ENCODE measurements around the gene DENND6A. TPM values are rescaled to one million over a fixed set of nuclear protein-coding genes. Genes with fewer than 3 reads are reported as not detected.

DENND6A gene
- total RNA-seq, 1 donor from 2014 or later, result 35.4 TPM

GRCh38 chr3:57652203-57652602 lies 40.7 kb downstream of the DENND6A start:
- Mint-ChIP-seq H3K36me3 (peaks cover 45% of the 10 kb centered on the region), H3K4me3 (no peak overlapping the region), H3K4me1 (no peaks in the 10 kb centered on the region), H3K9me3 (peaks cover 24% of the 10 kb centered on the region), H3K27ac (no peak overlapping the region), H3K27me3 (ENCODE audit: insufficient read depth, low read depth) (no peaks in the 10 kb centered on the region)
- H3K4me1 ChIP-seq, result no peaks in the 10 kb centered on the region
- H3K9ac ChIP-seq, result no peak overlapping the region
- no peaks in the 10 kb centered on the region for H3K27me3 ChIP-seq
- H3K79me2 ChIP-seq (ENCODE audit: low read depth), result no peaks in the 10 kb centered on the region
- no peak for DNase-seq (ENCODE audit: low spot score)
- H3K27ac ChIP-seq, result no peak overlapping the region
- no peak overlapping the region for H3K4me3 ChIP-seq
- TF ChIP-seq EZH2phosphoT487 (IDR thresholded peaks at IDR 0.05) (no peak), EZH2 (IDR thresholded peaks at IDR 0.05) (no peak), CTCF (IDR thresholded peaks at IDR 0.05) (no peak)
- H3K9me3 ChIP-seq (ENCODE audit: low read depth), result no peaks in the 10 kb centered on the region
- no peak overlapping the region for H3K4me2 ChIP-seq
- no peaks in the 10 kb centered on the region for H4K20me1 ChIP-seq (ENCODE audit: low read depth)
- H2AFZ ChIP-seq (replicated peaks), result no peak overlapping the region
- peaks cover 5% of the 10 kb centered on the region for H3K36me3 ChIP-seq
- H3F3A ChIP-seq (ENCODE audit: low read depth), result no peaks in the 10 kb centered on the region

- TF ChIP-seq CTCF (IDR thresholded peaks at IDR 0.05) (no peak), EZH2 (IDR thresholded peaks at IDR 0.05) (no peak), EZH2phosphoT487 (IDR thresholded peaks at IDR 0.05) (no peak)
- no peak overlapping the region for H3K27ac Mint-ChIP-seq
Observed at GRCh38 chr3:57647292-57647940, 45.5 kb downstream of the DENND6A start.

GRCh38 chr3:57646723-57647122 lies 46.2 kb downstream of the DENND6A start:
- Histone ChIP-seq H3K79me2 (ENCODE audit: low read depth) (no peaks in the 10 kb centered on the region), H3K27ac (no peak overlapping the region), H4K20me1 (ENCODE audit: low read depth) (no peaks in the 10 kb centered on the region), H3K9ac (no peak overlapping the region), H2AFZ (replicated peaks) (no peak overlapping the region), H3K4me3 (no peak overlapping the region), H3K4me2 (no peak overlapping the region), H3K4me1 (no peaks in the 10 kb centered on the region), H3F3A (ENCODE audit: low read depth) (no peaks in the 10 kb centered on the region), H3K27me3 (no peaks in the 10 kb centered on the region), H3K36me3 (peaks cover 5% of the 10 kb centered on the region), H3K9me3 (ENCODE audit: low read depth) (no peaks in the 10 kb centered on the region)
- Mint-ChIP-seq H3K27ac (no peak overlapping the region), H3K4me1 (no peaks in the 10 kb centered on the region), H3K4me3 (no peak overlapping the region), H3K9me3 (peaks cover 24% of the 10 kb centered on the region), H3K27me3 (ENCODE audit: insufficient read depth, low read depth) (no peaks in the 10 kb centered on the region), H3K36me3 (peaks cover 49% of the 10 kb centered on the region)
- no peak for DNase-seq (ENCODE audit: low spot score)
- TF ChIP-seq CTCF (IDR thresholded peaks at IDR 0.05) (no peak), EZH2 (IDR thresholded peaks at IDR 0.05) (no peak), EZH2phosphoT487 (IDR thresholded peaks at IDR 0.05) (no peak)

More at GRCh38 chr3:57647292-57647940, 45.5 kb downstream of the DENND6A start:
- H3K27me3 ChIP-seq, result no peaks in the 10 kb centered on the region
- Mint-ChIP-seq H3K27me3 (ENCODE audit: insufficient read depth, low read depth) (no peaks in the 10 kb centered on the region), H3K36me3 (peaks cover 48% of the 10 kb centered on the region), H3K4me1 (no peaks in the 10 kb centered on the region), H3K4me3 (no peak overlapping the region), H3K9me3 (peaks cover 24% of the 10 kb centered on the region)
- H3F3A ChIP-seq (ENCODE audit: low read depth), result no peaks in the 10 kb centered on the region
- no peak overlapping the region for H3K4me3 ChIP-seq
- H3K27ac ChIP-seq, result no peak overlapping the region
- no peak overlapping the region for H2AFZ ChIP-seq (replicated peaks)
- H3K36me3 ChIP-seq, result peaks cover 5% of the 10 kb centered on the region
- no peak overlapping the region for H3K9ac ChIP-seq
- H3K79me2 ChIP-seq (ENCODE audit: low read depth), result no peaks in the 10 kb centered on the region
- no peaks in the 10 kb centered on the region for H3K9me3 ChIP-seq (ENCODE audit: low read depth)
- H3K4me1 ChIP-seq, result no peaks in the 10 kb centered on the region
- H4K20me1 ChIP-seq (ENCODE audit: low read depth), result no peaks in the 10 kb centered on the region
- no peak overlapping the region for H3K4me2 ChIP-seq
- no peak for DNase-seq (ENCODE audit: low spot score)

All from neural progenitor cell (in vitro differentiated cells).